Caco-2 (cell line): ENCODE results near the gene FASN. TPM values are rescaled to one million over a fixed set of nuclear protein-coding genes. Genes with fewer than 3 reads are reported as not detected.

ENCODE experiments used
- BruUV-seq: library from RNA; stranded (reverse); fragments of 400-500 nt; replicated peaks from 2 replicates; lab custom pipeline; 2021; lab: Mats Ljungman, UMichigan
- CTCF ChIA-PET: fragments of 300-600 bp; sonication (Branson Sonifier 250); formaldehyde crosslinking; loops from one replicate; lab custom pipeline; 2022; ENCODE audit warnings: antibody characterized with exemption; lab: Charles Lee
- POLR2A ChIA-PET: fragments of 300-600 bp; sonication (Branson Sonifier 250); formaldehyde crosslinking; loops from one replicate; lab custom pipeline; 2022; ENCODE audit warnings: antibody characterized with exemption; lab: Charles Lee
- DNase-seq, 2 experiments: peaks; one replicate each; pipeline versions ENCODE4 v3.0.0 to v3.0.0-alpha.2; 2020 to 2022
- H3K27me3 ChIP-seq: replicated peaks from 2 replicates; pipeline ENCODE4 v1.6.0; 2011; ENCODE audit warnings: low read length; ENCODE audit not compliant: control insufficient read depth, insufficient read depth
- H3K36me3 ChIP-seq: 2 replicates; pipeline ENCODE4 v1.5.1; 2011; ENCODE audit warnings: low read length; ENCODE audit not compliant: control insufficient read depth, insufficient read depth
- H3K4me1 ChIP-seq: fragments of 250-450 bp; sonication (Bioruptor Pico); 2 replicates; pipeline ENCODE4 v1.5.1; 2020; ENCODE audit warnings: mild to moderate bottlenecking
- H3K4me3 ChIP-seq: 2 replicates; pipeline ENCODE4 v1.5.1; 2011; ENCODE audit warnings: low read depth, mild to moderate bottlenecking, control low read depth, low read length
- H3K9me3 ChIP-seq: fragments of 250-450 bp; sonication (Bioruptor Pico); 2 replicates; pipeline ENCODE4 v1.5.1; 2020; ENCODE audit warnings: mild to moderate bottlenecking, moderate library complexity
- H3K27ac Mint-ChIP-seq: one replicate; pipeline ENCODE4 v1.8.0; 2022; ENCODE audit warnings: mixed read lengths; ENCODE audit not compliant: unreplicated experiment
- H3K27me3 Mint-ChIP-seq: one replicate; pipeline ENCODE4 v1.8.0; 2022; ENCODE audit warnings: mixed read lengths; ENCODE audit not compliant: insufficient read depth, unreplicated experiment
- H3K36me3 Mint-ChIP-seq: one replicate; pipeline ENCODE4 v1.8.0; 2022; ENCODE audit warnings: mild to moderate bottlenecking, mixed read lengths; ENCODE audit not compliant: insufficient read depth, unreplicated experiment
- H3K4me1 Mint-ChIP-seq: one replicate; pipeline ENCODE4 v1.8.0; 2022; ENCODE audit warnings: low read depth, mixed read lengths; ENCODE audit not compliant: unreplicated experiment
- H3K4me3 Mint-ChIP-seq: one replicate; pipeline ENCODE4 v1.8.0; 2022; ENCODE audit warnings: mild to moderate bottlenecking, moderate library complexity, mixed read lengths; ENCODE audit not compliant: unreplicated experiment
- H3K9me3 Mint-ChIP-seq: one replicate; pipeline ENCODE4 v1.8.0; 2022; ENCODE audit warnings: mixed read lengths; ENCODE audit not compliant: unreplicated experiment
- CTCF ChIP-seq, 2 experiments: fragments of 200-600 bp in 1 of 2; IDR thresholded peaks; 1 replicate in 1 of 2; 2 replicates in 1 of 2; pipeline versions ENCODE4 v1.5.1 to v1.8.0; 2011 to 2022; ENCODE audit warnings: antibody characterized with exemption in 1 of 2, control low read depth in 1 of 2, inconsistent platforms in 1 of 2, low read depth in 1 of 2, low read length in 1 of 2, mild to moderate bottlenecking in 1 of 2, moderate library complexity in 1 of 2; ENCODE audit not compliant: insufficient read depth in 1 of 2, severe bottlenecking in 1 of 2, unreplicated experiment in 1 of 2
- intact Hi-C: fragments of 100-400 bp; cut with micrococcal nuclease; formaldehyde crosslinking; loops from one replicate; pipeline ENCODE4 v1.10.0; 2022; ENCODE audit not compliant: unreplicated experiment
- total RNA-seq: library from RNA; stranded (reverse); gene quantifications from 2 replicates; pipeline ENCODE4 v1.2.3, GENCODE V29; 2022

FASN gene
- total RNA-seq, 1 experiment from 2014 or later, result 330 TPM

GRCh38 chr17:82108496-82108945 lies 10.5 kb upstream of the FASN start:
- no peaks in the 10 kb centered on the region for H3K27me3 Mint-ChIP-seq
- DNase-seq, result no peak
- peaks cover 61% of the 10 kb centered on the region for H3K36me3 Mint-ChIP-seq
- Histone ChIP-seq H3K36me3 (no peaks in the 10 kb centered on the region), H3K4me1 (peaks cover 39% of the 10 kb centered on the region), H3K9me3 (no peaks in the 10 kb centered on the region), H3K27me3 (no peaks in the 10 kb centered on the region), H3K4me3 (no peak overlapping the region)
- intact Hi-C loops, result no loop called here
- ChIA-PET POLR2A (no interaction called here), CTCF (no interaction called here)
- H3K9me3 Mint-ChIP-seq, result no peaks in the 10 kb centered on the region
- no TSS peak for BruUV-seq
- no peak overlapping the region for H3K4me3 Mint-ChIP-seq
- H3K27ac Mint-ChIP-seq, result no peak overlapping the region
- H3K4me1 Mint-ChIP-seq, result peaks cover 35% of the 10 kb centered on the region
- TF ChIP-seq CTCF (IDR thresholded peaks at IDR 0.05; ENCODE audit: insufficient read depth in 1 of 2, low read depth in 1 of 2, low read length in 1 of 2, severe bottlenecking in 1 of 2, unreplicated experiment in 1 of 2), result no peak

- H3K27me3 Mint-ChIP-seq, result no peaks in the 10 kb centered on the region
- peaks cover 66% of the 10 kb centered on the region for H3K36me3 Mint-ChIP-seq
- H3K36me3 ChIP-seq, result no peaks in the 10 kb centered on the region
- intact Hi-C loops, result no loop called here
- H3K9me3 ChIP-seq, result no peaks in the 10 kb centered on the region
- ChIA-PET CTCF (no interaction called here), POLR2A (no interaction called here)
- TF ChIP-seq CTCF (IDR thresholded peaks at IDR 0.05; ENCODE audit: insufficient read depth in 1 of 2, low read depth in 1 of 2, low read length in 1 of 2, severe bottlenecking in 1 of 2, unreplicated experiment in 1 of 2), result no peak
- H3K4me1 Mint-ChIP-seq, result peaks cover 39% of the 10 kb centered on the region
- H3K9me3 Mint-ChIP-seq, result no peaks in the 10 kb centered on the region
- BruUV-seq, result no TSS peak
- H3K27ac Mint-ChIP-seq, result no peak overlapping the region
- no peak overlapping the region for H3K4me3 Mint-ChIP-seq
- H3K27me3 ChIP-seq, result no peaks in the 10 kb centered on the region
- no peak for DNase-seq
- H3K4me3 ChIP-seq, result no peak overlapping the region
- H3K4me1 ChIP-seq, result peaks cover 44% of the 10 kb centered on the region
Observed at GRCh38 chr17:82108038-82108437, 10.0 kb upstream of the FASN start.

GRCh38 chr17:82107341-82107860 lies 9.4 kb upstream of the FASN start:
- BruUV-seq, result no TSS peak
- ChIA-PET POLR2A (interaction anchor here (1.9 kb wide), 1 partner anchor 70 kb away, joined by 6 read pairs; the partner anchor contains the start of gene DCXR), CTCF (no interaction called here)
- TF ChIP-seq CTCF (IDR thresholded peaks at IDR 0.05; ENCODE audit: insufficient read depth in 1 of 2, low read depth in 1 of 2, low read length in 1 of 2, severe bottlenecking in 1 of 2, unreplicated experiment in 1 of 2), result peak in 1 of 2 experiments; percentile 29
- H3K4me3 ChIP-seq, result no peak overlapping the region
- Mint-ChIP-seq H3K36me3 (peaks cover 72% of the 10 kb centered on the region), H3K27ac (no peak overlapping the region), H3K9me3 (no peaks in the 10 kb centered on the region), H3K4me3 (no peak overlapping the region), H3K27me3 (no peaks in the 10 kb centered on the region), H3K4me1 (peaks cover 42% of the 10 kb centered on the region)
- peak; percentile 42 to 45 for DNase-seq
- intact Hi-C loops, result no loop called here
- no peaks in the 10 kb centered on the region for H3K36me3 ChIP-seq
- H3K27me3 ChIP-seq, result no peaks in the 10 kb centered on the region
- no peaks in the 10 kb centered on the region for H3K9me3 ChIP-seq
- H3K4me1 ChIP-seq, result peaks cover 50% of the 10 kb centered on the region
